Myocyte (in vitro differentiated cells): ENCODE data around the gene SGSH. TPM values are rescaled to one million over a fixed set of nuclear protein-coding genes. Genes with fewer than 3 reads are reported as not detected.
"Not testable (repeated sequence)": the region's sequence is repeated elsewhere in the genome, so short reads cannot be mapped to it uniquely, and the experiment has no call there.

Experiments
- DNase-seq: peaks from one replicate; pipeline ENCODE4 v3.0.0-alpha.2; 2012; ENCODE audit warnings: low read depth
- polyA plus RNA-seq: library from polyadenylated mRNA; unstranded; fragments of >200 nt; gene quantifications from one replicate; pipeline ENCODE4 v1.2.1, GENCODE V29; 2012; ENCODE audit warnings: missing spikeins
- total RNA-seq: library from RNA; depleted of rRNA; stranded (reverse); fragments of >200 nt; gene quantifications from 2 replicates; pipeline ENCODE4 v1.2.3, GENCODE V29; 2014

SGSH gene
- total RNA-seq = 17.1 and 17.8 TPM in 2 replicates
- polyA plus RNA-seq = 42.9 TPM

DNA sequence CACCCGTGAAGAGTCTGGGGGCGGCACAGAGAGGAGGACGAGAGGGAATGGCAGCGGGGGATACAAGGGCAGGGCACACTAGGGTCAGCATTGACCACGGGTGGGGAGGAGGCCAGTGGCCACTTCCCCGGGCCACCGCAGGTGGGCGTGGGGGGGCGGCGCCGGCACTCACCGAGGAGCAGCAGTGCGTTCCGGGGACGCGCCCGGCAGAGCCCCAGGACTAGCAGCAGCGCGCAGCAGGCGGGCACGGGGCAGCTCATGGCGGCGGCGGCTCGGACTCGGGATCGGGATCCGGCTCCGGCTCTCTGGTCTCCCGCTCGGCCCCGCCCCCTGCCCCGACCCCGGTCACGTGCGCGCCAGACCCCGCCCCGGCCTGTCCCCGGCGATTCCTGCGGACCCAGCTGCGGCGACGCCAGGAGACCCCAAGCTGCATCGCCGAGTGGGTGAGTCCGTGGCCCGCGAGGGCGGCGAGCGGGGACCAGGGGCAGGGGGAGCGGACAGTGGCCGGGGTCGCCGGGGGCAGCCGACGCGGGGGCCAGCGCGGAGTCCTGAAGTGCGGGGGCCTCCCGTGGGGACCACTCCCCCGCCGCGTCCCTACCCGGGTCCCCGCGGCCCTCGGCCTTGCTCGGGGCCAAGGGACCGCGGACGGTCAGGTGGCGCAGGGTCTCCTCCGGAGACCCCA, at the start of gene SGSH, which contains the start of gene SLC26A11:
Gene SGSH, minus strand, starts transcription at position 280 of the 682 bp plus-strand sequence. Its CDS starts 20 bp downstream, at position 260.
Gene SLC26A11, plus strand, starts transcription at position 374 of the 682 bp plus-strand sequence. CDS start 1,134 bp downstream, outside the sequence.
- DNase-seq = peak; percentile 71

DNA sequence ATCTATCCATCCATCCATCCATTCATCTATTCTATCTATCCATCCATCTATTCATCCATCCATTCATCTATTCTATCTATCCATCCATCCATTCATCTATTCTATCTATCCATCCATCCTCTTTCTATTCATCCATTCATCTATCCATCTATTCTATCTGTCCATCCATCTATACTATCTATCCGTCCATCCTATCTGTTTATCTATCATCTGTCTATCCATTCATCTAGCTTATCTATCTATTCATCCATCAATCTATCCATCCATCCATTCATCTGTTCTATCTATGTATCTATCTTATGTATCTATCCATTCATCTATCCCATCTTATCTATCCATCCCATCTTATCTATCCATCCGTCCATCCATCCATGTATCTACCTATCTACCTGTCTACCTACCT, 49.3 kb upstream of the SGSH start:
- DNase-seq = no peak

DNA sequence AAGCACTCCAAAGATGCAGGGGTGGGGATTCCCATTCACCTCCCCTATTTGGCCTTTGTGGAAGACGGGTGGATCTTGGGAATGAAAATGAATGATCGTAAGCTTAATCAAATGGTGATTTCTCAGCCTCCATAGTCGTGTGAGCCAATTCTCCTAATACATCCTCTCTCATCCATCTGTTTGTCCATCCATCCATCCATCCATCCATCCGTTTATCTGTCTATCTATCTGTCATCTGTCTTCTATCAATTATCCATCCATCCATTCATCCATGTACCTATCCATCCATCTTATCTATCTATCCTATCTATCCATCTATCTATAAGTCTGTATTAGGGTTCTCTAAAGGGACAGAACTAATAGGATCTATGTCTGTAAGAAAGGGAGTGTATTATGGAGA, 48.3 kb upstream of the SGSH start:
- DNase-seq = no peak

- DNase-seq = no peak
Observed at GRCh38 chr17:80267391-80267790, 47.3 kb upstream of the SGSH start.

DNA sequence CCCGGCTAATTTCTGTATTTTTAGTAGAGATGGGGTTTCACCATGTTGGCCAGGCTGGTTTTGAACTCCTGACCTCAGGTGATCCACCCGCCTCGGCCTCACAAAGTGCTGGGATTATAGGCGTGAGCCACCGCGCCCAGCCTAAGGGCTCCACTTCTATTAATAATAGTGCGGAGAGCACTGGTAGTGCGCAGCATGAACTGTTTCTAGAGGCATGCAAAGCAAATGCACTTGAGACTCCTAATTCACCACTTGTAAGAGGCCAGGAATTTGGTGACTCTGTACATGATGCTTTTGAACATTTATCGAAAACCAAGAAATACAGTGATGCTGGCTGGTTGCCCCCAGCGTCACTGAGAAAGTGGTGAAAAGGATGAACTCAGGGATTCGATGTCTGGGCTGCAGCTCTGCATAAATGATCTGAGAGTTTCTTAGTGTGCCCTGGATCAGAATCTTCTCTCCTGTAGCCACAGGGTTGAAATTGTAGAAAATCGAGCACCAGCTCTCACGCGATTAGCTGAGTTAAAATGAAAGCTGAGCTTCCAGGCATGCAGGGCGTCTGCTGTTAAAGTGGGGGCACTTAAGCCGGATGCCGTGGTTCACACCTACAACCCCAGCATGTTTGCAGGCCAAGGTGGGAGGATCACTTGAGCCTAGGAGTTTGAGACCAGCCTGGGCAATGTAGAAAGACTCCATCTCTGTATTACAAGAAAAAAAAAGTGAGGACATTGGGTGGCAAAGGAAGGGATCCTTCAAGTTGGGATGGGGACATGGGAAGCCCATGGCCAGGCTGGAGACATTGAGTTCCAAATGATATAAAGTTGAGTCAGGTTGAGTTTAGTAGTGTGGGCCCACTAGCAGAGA, 45.3 kb upstream of the SGSH start:
- DNase-seq = no peak

DNA sequence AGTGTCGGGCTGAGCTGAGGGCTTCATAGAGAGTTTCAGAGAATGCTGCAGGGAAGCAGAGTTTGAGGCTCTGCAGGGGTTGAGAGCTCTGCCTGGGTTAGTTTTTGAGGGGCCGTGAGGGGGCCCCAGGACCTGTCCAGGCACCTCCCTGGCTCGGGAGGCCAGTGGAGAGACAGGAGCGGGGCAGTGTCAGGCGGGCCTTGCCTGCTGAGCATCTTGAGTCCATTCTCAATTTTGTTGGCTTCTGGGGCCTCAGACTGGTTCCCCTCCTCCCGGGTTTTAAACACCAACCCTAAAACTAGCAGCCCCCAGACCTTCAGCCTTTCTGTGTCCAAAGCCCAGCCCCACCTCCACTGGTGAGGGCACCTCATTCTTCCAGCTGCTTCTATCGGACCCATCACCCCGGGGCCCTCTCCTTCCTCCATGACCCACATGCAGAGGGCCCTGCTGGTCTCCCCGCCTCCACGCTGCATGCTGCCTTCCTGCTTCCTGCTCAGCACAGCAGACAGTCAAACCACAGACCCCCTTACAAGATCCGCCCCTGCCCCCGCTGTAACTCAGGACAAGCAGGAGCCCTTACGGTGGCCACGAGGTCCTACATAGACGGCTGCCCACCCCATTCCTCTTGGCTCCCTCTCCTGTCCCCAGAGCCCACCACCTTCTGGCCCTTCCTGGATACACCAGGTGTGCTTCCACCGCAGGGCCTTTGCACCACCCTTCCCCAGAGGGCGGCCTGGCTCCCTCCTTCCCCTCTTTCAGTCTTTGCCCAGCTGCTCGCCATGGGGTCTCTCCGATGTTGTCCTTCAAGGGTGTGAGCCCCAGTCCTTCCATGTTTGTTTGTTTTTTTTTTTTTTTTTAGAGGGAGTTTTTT, 44.3 kb upstream of the SGSH start:
- no peak for DNase-seq

DNA sequence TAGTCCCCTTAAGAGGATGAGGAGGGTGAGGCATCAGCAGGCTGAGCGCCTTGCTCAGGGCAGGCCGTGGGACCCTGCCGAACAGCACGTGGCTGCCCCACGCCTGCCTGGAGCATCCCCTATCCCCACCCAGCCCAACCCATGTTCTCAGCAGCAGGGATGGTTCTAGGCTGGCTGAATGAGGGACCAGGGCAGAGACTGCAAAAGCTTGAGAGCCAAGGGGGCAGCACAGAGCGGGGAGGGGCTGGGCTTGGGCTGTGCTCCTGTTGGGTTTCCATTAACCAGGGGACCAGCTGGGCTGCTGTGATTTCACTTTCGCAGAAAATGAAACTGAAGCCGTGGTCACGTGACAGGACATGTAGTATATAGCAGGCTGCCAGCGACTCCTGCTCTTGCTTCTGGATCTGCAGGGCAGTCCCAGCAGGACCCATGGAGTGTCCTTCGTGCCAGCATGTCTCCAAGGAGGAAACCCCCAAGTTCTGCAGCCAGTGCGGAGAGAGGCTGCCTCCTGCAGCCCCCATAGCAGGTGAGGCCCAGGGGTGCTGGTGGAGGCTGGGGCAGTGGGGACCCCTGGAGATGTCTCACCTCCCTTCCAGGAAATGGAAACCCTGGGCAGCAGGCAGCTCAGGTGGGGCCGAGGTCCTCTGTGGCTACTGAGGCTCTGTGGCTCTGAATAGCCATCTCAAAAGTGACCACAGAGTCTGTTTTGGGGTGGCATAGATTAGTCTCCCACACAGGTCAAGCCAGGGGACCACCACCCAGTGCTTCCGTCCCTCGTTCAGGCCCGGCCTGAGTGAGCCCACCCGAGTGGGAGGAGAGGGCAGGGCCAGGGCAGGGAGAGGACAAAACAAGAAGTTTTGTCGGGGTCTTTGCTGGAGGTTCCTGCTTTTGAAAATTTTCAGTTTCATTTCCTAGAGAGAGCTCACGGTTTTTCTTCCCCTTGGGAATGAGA, 43.4 kb upstream of the SGSH start:
- peak; percentile 86 for DNase-seq

DNA sequence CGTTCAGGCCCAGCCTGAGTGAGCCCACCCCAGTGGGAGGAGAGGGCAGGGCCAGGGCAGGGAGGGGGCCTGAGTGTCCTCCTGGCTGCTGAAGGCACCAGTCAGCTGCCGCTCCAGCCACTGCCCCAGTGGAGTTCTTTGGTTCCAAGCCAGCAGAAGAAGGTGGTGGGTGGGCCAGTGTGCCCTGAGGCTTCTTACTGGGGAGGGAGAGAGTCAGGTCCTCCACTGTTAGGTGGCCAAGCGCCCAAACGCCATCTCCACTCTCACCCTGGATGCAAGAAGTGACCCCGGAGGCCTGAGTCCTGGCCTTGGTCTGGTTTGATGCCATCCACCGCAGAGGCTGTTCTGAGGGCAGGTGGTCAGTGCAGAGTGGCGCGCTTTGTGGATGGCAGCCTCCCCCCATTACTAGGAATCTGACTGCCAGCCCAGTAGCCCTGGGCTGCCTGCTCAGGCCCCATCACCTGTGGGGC, 42.7 kb upstream of the SGSH start:
- DNase-seq = peak; percentile 30

DNA sequence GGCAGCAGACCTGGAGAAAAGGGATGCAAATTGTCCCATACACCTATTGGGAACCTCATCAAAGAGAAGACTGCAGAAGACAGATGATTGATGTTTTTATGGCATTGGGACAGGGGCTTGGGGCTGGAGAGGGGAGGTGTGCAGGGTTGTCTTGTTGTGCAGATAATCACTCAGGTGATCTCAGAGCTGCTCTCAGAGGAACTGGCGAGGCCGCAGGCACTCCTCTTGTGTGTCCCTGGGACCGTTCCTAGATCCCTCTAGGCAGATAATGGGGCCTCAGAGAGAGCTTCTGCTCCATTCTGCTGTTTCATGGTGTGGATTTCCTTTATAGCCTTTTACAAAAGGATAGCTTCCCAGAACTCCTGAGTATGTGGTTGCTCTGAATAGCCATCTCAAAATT, 42.2 kb upstream of the SGSH start:
- no peak for DNase-seq

DNA sequence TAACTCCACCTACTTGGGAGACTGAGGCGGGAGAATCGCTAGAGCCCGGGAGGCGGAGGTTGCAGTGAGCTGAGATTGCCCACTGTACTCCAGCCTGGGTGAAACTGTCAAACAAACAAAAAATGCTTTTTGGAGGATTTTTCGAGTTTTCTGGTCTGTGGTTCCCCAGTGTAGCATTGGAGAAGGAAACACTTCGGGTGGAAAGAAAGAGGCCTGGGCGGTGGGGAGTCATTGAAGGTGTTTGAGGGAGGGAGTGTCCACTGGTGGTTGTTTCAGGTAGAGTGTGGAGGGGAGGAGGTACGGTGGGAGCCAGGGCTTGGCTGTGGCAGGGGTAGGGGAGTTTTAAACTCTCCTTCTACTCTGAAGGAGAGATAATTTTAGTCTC, 41.8 kb upstream of the SGSH start:
- no peak for DNase-seq

GRCh38 chr17:80261159-80261894, 41.2 kb upstream of the SGSH start:
- peak; percentile 57 for DNase-seq

DNA sequence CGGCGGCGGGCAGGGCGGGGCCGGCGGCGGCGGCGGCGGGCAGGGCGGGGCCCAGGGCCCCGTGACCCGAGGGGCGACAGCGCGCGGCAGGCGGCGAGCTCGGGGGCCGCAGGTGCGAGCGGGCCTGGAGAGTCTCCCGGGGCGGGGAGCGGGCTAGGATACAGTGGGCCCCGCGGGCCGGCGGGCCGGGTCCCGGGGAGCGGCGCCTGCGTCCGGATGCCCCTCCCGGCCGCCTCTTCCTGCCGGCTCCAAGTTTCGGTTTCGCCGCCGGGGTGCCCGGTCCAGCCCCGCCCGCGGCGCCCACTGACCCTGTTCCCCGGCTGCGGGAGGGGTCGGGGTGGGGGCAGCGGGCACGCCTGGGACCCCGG, 40.6 kb upstream of the SGSH start, which contains the start of gene RNF213:
Gene RNF213, plus strand, starts transcription at position 62 of the 368 bp plus-strand sequence. CDS start 2,830 bp downstream, outside the sequence.
- DNase-seq = peak; percentile 44

- peak; percentile 74 for DNase-seq
Observed at GRCh38 chr17:80260069-80260535, 40.0 kb upstream of the SGSH start.

- DNase-seq = no peak
Observed at GRCh38 chr17:80259457-80260068, 39.4 kb upstream of the SGSH start.

DNA sequence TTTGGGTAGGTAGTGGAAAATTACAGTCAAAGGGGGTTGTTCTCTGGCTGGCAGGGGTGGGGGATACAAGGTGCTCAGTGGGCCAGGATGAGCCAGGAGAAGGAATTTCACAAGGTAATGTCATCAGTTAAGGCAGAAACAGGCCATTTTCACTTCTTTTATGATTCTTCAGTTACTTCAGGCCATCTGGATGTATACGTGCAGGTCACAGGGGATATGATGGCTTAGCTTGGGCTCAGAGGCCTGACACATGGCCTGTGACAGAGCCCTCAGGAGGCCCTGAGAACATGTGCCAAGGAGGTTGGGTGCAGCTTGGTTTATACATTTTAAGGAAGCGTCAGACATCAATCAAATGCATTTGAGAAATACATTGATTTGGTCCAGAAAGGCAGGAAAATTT, 38.2 kb upstream of the SGSH start:
- not testable (repeated sequence) for DNase-seq

- no peak for DNase-seq
Observed at GRCh38 chr17:80257716-80258213, 37.6 kb upstream of the SGSH start.

GRCh38 chr17:80256034-80256350, 35.9 kb upstream of the SGSH start:
- no peak for DNase-seq

DNA sequence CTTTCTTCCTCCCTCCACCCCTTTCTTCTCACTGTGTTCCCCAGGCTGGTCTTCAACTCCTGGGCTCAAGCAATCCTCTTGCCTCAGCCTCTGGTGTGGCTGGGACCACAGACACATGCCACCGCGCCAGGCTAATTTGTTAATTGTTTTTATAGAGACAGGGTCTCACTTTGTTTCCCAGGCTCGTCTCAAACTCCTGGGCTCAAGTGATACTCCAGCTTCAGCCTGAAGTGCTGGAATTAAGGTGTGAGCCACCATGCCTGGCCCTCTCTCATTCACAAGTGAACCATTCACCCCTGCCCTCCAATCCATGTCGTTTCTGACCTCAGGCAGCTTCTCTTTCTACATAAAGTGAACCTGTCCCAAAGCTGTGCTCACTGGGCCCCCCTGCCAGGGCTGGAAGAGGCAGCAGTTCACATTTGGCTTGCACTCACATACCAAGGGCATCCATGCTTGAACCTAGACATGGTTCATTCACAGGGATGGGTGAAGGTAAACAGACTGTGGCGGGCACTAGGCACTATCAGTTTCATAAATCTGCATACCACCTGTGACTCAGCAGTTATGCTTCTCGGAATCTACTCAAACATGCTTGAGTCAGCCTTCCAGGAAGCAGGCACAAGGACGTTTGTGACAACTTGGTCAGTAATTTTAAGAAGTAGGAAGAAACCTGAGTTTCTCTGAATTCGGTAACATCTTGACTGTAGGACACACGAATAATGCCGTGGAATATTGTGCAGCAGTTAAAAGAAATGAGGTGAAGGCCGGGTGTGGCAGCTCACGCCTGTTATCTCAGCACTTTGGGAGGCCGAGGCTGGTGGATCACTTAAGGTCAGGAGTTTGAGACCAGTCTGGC, 34.5 kb upstream of the SGSH start:
- peak; percentile 79 for DNase-seq
